ENCODE measurements around the gene PALM2AKAP2. TPM values are rescaled to one million over a fixed set of nuclear protein-coding genes. Genes with fewer than 3 reads are reported as not detected.

The PALM2AKAP2 gene
- total RNA-seq, 1 donor from 2014 or later = 24.2 TPM

GRCh38 chr9:109813829-109814228, 33.8 kb downstream of the PALM2AKAP2 start:
- no peak for DNase-seq (ENCODE audit: extremely low spot score, unreplicated experiment)
- H3K4me3 Mint-ChIP-seq (ENCODE audit: unreplicated experiment) = no peak overlapping the region
- no peak overlapping the region for H3K27ac Mint-ChIP-seq (ENCODE audit: unreplicated experiment)
- TF ChIP-seq CTCF (IDR thresholded peaks at IDR 0.05) = no peak
- no peaks in the 10 kb centered on the region for H3K27me3 Mint-ChIP-seq (ENCODE audit: unreplicated experiment)
- peaks cover 15% of the 10 kb centered on the region for H3K4me1 Mint-ChIP-seq (ENCODE audit: unreplicated experiment)
- no peaks in the 10 kb centered on the region for H3K9me3 Mint-ChIP-seq (ENCODE audit: unreplicated experiment)
- no peaks in the 10 kb centered on the region for H3K36me3 Mint-ChIP-seq (ENCODE audit: unreplicated experiment)

GRCh38 chr9:109815366-109815947, 35.5 kb downstream of the PALM2AKAP2 start:
- Mint-ChIP-seq H3K4me1 (ENCODE audit: unreplicated experiment) (peaks cover 17% of the 10 kb centered on the region), H3K9me3 (ENCODE audit: unreplicated experiment) (no peaks in the 10 kb centered on the region), H3K4me3 (ENCODE audit: unreplicated experiment) (no peak overlapping the region), H3K36me3 (ENCODE audit: unreplicated experiment) (no peaks in the 10 kb centered on the region), H3K27ac (ENCODE audit: unreplicated experiment) (no peak overlapping the region), H3K27me3 (ENCODE audit: unreplicated experiment) (no peaks in the 10 kb centered on the region)
- no peak for TF ChIP-seq CTCF (IDR thresholded peaks at IDR 0.05)
- DNase-seq (ENCODE audit: extremely low spot score, unreplicated experiment) = no peak

GRCh38 chr9:109816490-109816889, 36.5 kb downstream of the PALM2AKAP2 start:
- Mint-ChIP-seq H3K4me1 (ENCODE audit: unreplicated experiment) (peaks cover 25% of the 10 kb centered on the region), H3K27me3 (ENCODE audit: unreplicated experiment) (no peaks in the 10 kb centered on the region), H3K9me3 (ENCODE audit: unreplicated experiment) (no peaks in the 10 kb centered on the region), H3K4me3 (ENCODE audit: unreplicated experiment) (no peak overlapping the region), H3K27ac (ENCODE audit: unreplicated experiment) (no peak overlapping the region), H3K36me3 (ENCODE audit: unreplicated experiment) (no peaks in the 10 kb centered on the region)
- TF ChIP-seq CTCF (IDR thresholded peaks at IDR 0.05) = no peak
- DNase-seq (ENCODE audit: extremely low spot score, unreplicated experiment) = no peak

- Mint-ChIP-seq H3K9me3 (ENCODE audit: unreplicated experiment) (no peaks in the 10 kb centered on the region), H3K4me1 (ENCODE audit: unreplicated experiment) (peaks cover 34% of the 10 kb centered on the region), H3K4me3 (ENCODE audit: unreplicated experiment) (no peak overlapping the region), H3K36me3 (ENCODE audit: unreplicated experiment) (no peaks in the 10 kb centered on the region), H3K27me3 (ENCODE audit: unreplicated experiment) (no peaks in the 10 kb centered on the region), H3K27ac (ENCODE audit: unreplicated experiment) (peak overlapping the region; percentile 58)
- DNase-seq (ENCODE audit: extremely low spot score, unreplicated experiment) = no peak
- no peak for TF ChIP-seq CTCF (IDR thresholded peaks at IDR 0.05)
These were observed 37.3 kb downstream of the PALM2AKAP2 start for GRCh38 chr9:109817146-109817845.

- Mint-ChIP-seq H3K27me3 (ENCODE audit: unreplicated experiment) (no peaks in the 10 kb centered on the region), H3K4me3 (ENCODE audit: unreplicated experiment) (no peak overlapping the region), H3K9me3 (ENCODE audit: unreplicated experiment) (no peaks in the 10 kb centered on the region), H3K4me1 (ENCODE audit: unreplicated experiment) (peaks cover 36% of the 10 kb centered on the region), H3K27ac (ENCODE audit: unreplicated experiment) (peak overlapping the region; percentile 58), H3K36me3 (ENCODE audit: unreplicated experiment) (no peaks in the 10 kb centered on the region)
- DNase-seq (ENCODE audit: extremely low spot score, unreplicated experiment) = no peak
- TF ChIP-seq CTCF (IDR thresholded peaks at IDR 0.05) = peak; percentile 85
These were observed 38.0 kb downstream of the PALM2AKAP2 start for GRCh38 chr9:109817846-109818472.

Data from osteocyte (in vitro differentiated cells).